ENCODE measurements around the gene GAS1. TPM values are rescaled to one million over a fixed set of nuclear protein-coding genes. Genes with fewer than 3 reads are reported as not detected.
A peak's percentile ranks its signal among the peaks of the same experiment; 100 is the strongest.

GAS1 gene
- total and polyA plus RNA-seq, 2 of the 8 experiments (the other 6 are each of a cell fraction or from before 2014, with no cell fraction given) = 2.8 to 5.7 TPM

DNA sequence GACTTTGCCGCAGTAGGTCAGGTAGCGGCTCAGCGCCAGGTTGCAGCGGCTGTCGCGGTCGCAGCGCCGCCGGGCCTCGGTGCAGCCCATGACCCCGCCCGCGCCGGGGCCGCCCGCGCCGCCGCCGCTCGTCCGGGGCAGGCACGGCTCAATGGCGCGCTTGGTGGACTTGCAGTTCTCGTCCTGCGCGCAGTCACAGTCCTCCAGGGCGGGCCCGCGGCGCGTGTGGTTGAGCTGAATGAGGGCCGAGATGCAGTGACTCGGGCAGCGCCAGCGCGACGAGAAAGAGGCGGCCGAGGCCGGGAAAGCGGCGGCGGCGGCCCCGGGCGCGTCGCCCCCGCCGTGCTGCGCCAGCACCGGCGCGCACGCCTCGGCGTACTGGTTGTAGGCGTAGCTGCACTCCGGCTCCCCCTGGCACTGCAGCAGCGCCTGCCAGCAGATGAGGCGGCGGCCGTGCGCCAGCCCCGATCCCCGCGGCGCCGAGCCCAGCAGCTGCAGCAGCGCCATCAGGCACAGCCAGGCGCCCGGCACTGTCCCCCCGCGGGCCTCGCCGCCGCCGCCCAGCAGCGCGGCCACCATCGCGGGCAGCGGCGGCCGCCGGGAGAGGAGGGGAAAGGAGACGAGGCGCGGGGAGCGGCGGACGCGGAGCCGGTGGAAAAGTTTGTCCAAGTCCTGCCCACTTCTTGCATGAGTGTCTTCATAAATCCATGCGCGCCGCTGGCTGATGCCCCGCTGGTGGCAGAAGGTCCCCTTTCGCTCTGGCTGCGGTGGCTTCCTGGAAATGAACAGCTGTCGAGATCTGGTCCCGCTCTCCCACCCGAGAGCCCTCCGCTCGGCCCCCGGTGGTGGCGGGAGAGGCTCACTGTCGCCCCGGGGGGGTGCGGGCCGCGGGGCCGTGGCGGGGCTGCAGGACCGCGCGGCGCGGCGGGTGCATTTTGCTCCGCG lies 833 bp downstream of the GAS1 start:
- peaks cover 0 to 6% of the 10 kb centered on the region in 2 experiments; a peak in 1 of 4 replicates for H3K79me2 ChIP-seq (ENCODE audit: control insufficient read depth in 1 of 2, insufficient read depth in 2 of 2, low read length in 2 of 2)
- no peak overlapping the region for H3K23ac ChIP-seq (ENCODE audit: insufficient read length)
- H3K9me3 ChIP-seq (ENCODE audit: insufficient read depth in 2 of 2, low read depth in 1 of 2, low read length in 1 of 2) = peaks cover 4 to 6% of the 10 kb centered on the region in 2 experiments; a peak in 1 of 4 replicates
- POLR2A ChIA-PET (ENCODE audit: partially characterized antibody) = interaction anchor here (0.6 to 1.7 kb wide), 9 partner anchors 10 to 309 kb away, joined by 3 to 6 read pairs (median 3); no protein-coding TSS in a partner anchor
- peaks cover 0 to 37% (median 19%) of the 10 kb centered on the region in 4 experiments; a peak in 5 of 7 replicates for H3K27me3 ChIP-seq (replicated peaks in 1 of 4; ENCODE audit: control insufficient read depth in 3 of 4, extremely low read depth in 1 of 4, insufficient read depth in 3 of 4, low read length in 3 of 4)
- H3K14ac ChIP-seq (ENCODE audit: insufficient read length) = no peak overlapping the region
- peak overlapping the region; percentile 79 to 99 for H3K4me2 ChIP-seq (ENCODE audit: insufficient read depth in 1 of 2, low read depth in 2 of 2, low read length in 2 of 2)
- peaks cover 5 to 28% (median 13%) of the 10 kb centered on the region in 4 experiments; a peak in 6 of 7 replicates for H3K4me1 ChIP-seq (replicated peaks in 1 of 4; ENCODE audit: control insufficient read depth in 3 of 4, insufficient read depth in 4 of 4, low read length in 3 of 4)
- CTCF ChIA-PET (ENCODE audit: partially characterized antibody) = interaction anchor here (1.2 to 1.5 kb wide), 2 partner anchors 41 to 309 kb away, joined by 4 to 7 read pairs; no protein-coding TSS in a partner anchor
- H2AFZ ChIP-seq (ENCODE audit: low read length) = no peak overlapping the region; the same call in 1 of the 2 replicates
- H2BK120ac ChIP-seq (replicated peaks; ENCODE audit: low read depth, low read length) = no peak overlapping the region
- no peak overlapping the region for H2AK5ac ChIP-seq (ENCODE audit: low read depth, low read length)
- no peak overlapping the region for H3K4ac ChIP-seq (replicated peaks; ENCODE audit: insufficient read length, low read depth, low read length)
- peak overlapping the region; percentile 79 for H3K18ac ChIP-seq (ENCODE audit: extremely low read depth, low read length)
- H3K79me1 ChIP-seq (ENCODE audit: low read depth, low read length) = no peaks in the 10 kb centered on the region
- FAIRE-seq (no peak), DNase-seq (ENCODE audit: low read depth in 1 of 2, low spot score in 2 of 2) (peak in 1 of 2 experiments; percentile 73)
- peak overlapping the region; percentile 62 for H4K91ac ChIP-seq (replicated peaks; ENCODE audit: insufficient read length, low read length)
- H2BK20ac ChIP-seq (ENCODE audit: low read length) = peak overlapping the region; percentile 66; the same call in 1 of the 2 replicates
- no peak overlapping the region for H3K56ac ChIP-seq (replicated peaks; ENCODE audit: insufficient read length, low read depth, low read length)
- no peak overlapping the region for H4K5ac ChIP-seq (ENCODE audit: insufficient read length, low read depth, low read length)
- H3K27ac ChIP-seq (ENCODE audit: low read depth, low read length) = 0 out of 2 replicates have a peak overlapping the region, but pooled peaks have one; percentile 24
- peak overlapping the region; percentile 77; the same call in 1 of the 2 replicates for H2BK15ac ChIP-seq (ENCODE audit: low read length)
- peak overlapping the region; percentile 42 to 91 (median 51); a peak in 5 of 7 replicates for H3K9ac ChIP-seq (replicated peaks in 1 of 4; ENCODE audit: extremely low read depth in 1 of 4, low read depth in 3 of 4, low read length in 3 of 4)
- H3K4me3 ChIP-seq (ENCODE audit: extremely low read depth in 1 of 4, insufficient read depth in 2 of 4, low read depth in 3 of 4, low read length in 4 of 4) = peak overlapping the region; percentile 71 to 82 (median 76)
- H3K36me3 ChIP-seq (ENCODE audit: control insufficient read depth in 2 of 4, insufficient read depth in 4 of 4, low read length in 3 of 4) = no peaks in the 10 kb centered on the region
- peaks cover 17% of the 10 kb centered on the region for H3K23me2 ChIP-seq (ENCODE audit: low read depth, low read length)
- WGBS, 2 experiments (ENCODE audit: extremely low coverage in 1 of 2, insufficient coverage in 1 of 2, insufficient read length in 1 of 2, insufficient replicate concordance in 2 of 2, low coverage in 1 of 2, low lambda C conversion rate in 2 of 2, missing lambda C conversion rate in 1 of 2) = 1% methylated on average over 75 of the region's 125 CpGs; no CpG with 5 or more reads in 1 of the 2 experiments
- peak overlapping the region; percentile 97; the same call in 1 of the 2 replicates for H2BK12ac ChIP-seq (ENCODE audit: low read depth, low read length)
- no peak overlapping the region; the same call in 1 of the 2 replicates for H2BK5ac ChIP-seq (ENCODE audit: low read depth, low read length)
- H4K8ac ChIP-seq (ENCODE audit: extremely low read depth, insufficient read depth, low read length) = peak overlapping the region; percentile 43; the same call in 1 of the 2 replicates
- peaks cover 0 to 2% of the 10 kb centered on the region in 2 experiments for H4K20me1 ChIP-seq (replicated peaks in 1 of 2; ENCODE audit: control insufficient read depth in 1 of 2, insufficient read depth in 2 of 2, low read length in 2 of 2)
- peak; percentile 6 for TF ChIP-seq ASH2L (IDR thresholded peaks at IDR 0.05; ENCODE audit: low read length)
- TF ChIP-seq PHF8 (conservative IDR thresholded peaks at IDR 0.05; ENCODE audit: low read depth, low read length) = 0 out of 2 replicates have a peak, but pooled peaks have one; percentile 29
- no peak for TF ChIP-seq HDAC2 (IDR thresholded peaks at IDR 0.05; ENCODE audit: borderline replicate concordance in 1 of 2, low read depth in 2 of 2, low read length in 2 of 2)
- 0 out of 2 replicates have a peak, but pooled peaks have one; percentile 3 for TF ChIP-seq RBBP5 (IDR thresholded peaks at IDR 0.05; ENCODE audit: borderline replicate concordance, low read depth, low read length)
- peak; percentile 57 for TF ChIP-seq KDM4A (IDR thresholded peaks at IDR 0.05; ENCODE audit: low read depth, low read length, severe bottlenecking)
- TF ChIP-seq SAP30 (IDR thresholded peaks at IDR 0.05; ENCODE audit: insufficient read depth, insufficient replicate concordance, low read length) = no peak
- TF ChIP-seq JUN (IDR thresholded peaks at IDR 0.05; ENCODE audit: low read depth, low read length) = no peak
